ENCODE data around the gene AATF.

The AATF gene

DNA sequence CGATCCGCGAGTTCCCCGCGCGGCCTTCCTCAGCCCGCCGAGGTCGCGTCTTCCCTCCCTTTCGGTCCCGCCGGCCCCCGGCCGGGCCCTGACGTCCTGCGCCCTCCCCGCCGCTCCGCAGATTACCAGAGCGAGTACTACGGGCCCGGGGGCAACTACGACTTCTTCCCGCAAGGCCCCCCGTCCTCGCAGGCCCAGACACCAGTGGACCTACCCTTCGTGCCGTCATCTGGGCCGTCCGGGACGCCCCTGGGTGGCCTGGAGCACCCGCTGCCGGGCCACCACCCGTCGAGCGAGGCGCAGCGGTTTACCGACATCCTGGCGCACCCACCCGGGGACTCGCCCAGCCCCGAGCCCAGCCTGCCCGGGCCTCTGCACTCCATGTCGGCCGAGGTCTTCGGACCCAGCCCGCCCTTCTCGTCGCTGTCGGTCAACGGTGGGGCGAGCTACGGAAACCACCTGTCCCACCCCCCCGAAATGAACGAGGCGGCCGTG lies 6.1 kb upstream of the AATF start:
- Histone ChIP-seq H3K9me3 (ENCODE audit: low read length) (no peaks in the 10 kb centered on the region), H3K4me1 (ENCODE audit: insufficient read depth, low read length, severe bottlenecking) (peaks cover 2% of the 10 kb centered on the region), H3K9me2 (ENCODE audit: low read depth, low read length) (no peaks in the 10 kb centered on the region), H3F3A (ENCODE audit: insufficient read depth, low read length) (no peaks in the 10 kb centered on the region), H3K36me3 (ENCODE audit: insufficient read depth, low read length) (no peaks in the 10 kb centered on the region), H4K20me1 (ENCODE audit: insufficient read depth, low read length) (no peaks in the 10 kb centered on the region), H3K9ac (ENCODE audit: low read length) (no peak overlapping the region), H3K27me3 (ENCODE audit: insufficient read depth, low read length) (no peaks in the 10 kb centered on the region; the same call in 1 of the 2 replicates), H2AFZ (ENCODE audit: low read length) (no peak overlapping the region), H3K4me3 (ENCODE audit: low read depth, low read length, poor library complexity, severe bottlenecking) (no peak overlapping the region), H3K4me2 (ENCODE audit: low read length) (no peak overlapping the region), H3K27ac (ENCODE audit: low read depth, low read length, poor library complexity, severe bottlenecking) (no peak overlapping the region), H3K79me2 (ENCODE audit: insufficient read depth, low read length) (no peaks in the 10 kb centered on the region)
- no peak for TF ChIP-seq EZH2 (IDR thresholded peaks at IDR 0.05; ENCODE audit: borderline replicate concordance, low read length)
- TF ChIP-seq, protein P1, sequence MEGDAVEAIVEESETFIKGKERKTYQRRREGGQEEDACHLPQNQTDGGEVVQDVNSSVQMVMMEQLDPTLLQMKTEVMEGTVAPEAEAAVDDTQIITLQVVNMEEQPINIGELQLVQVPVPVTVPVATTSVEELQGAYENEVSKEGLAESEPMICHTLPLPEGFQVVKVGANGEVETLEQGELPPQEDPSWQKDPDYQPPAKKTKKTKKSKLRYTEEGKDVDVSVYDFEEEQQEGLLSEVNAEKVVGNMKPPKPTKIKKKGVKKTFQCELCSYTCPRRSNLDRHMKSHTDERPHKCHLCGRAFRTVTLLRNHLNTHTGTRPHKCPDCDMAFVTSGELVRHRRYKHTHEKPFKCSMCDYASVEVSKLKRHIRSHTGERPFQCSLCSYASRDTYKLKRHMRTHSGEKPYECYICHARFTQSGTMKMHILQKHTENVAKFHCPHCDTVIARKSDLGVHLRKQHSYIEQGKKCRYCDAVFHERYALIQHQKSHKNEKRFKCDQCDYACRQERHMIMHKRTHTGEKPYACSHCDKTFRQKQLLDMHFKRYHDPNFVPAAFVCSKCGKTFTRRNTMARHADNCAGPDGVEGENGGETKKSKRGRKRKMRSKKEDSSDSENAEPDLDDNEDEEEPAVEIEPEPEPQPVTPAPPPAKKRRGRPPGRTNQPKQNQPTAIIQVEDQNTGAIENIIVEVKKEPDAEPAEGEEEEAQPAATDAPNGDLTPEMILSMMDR (IDR thresholded peaks at IDR 0.05; ENCODE audit: low read length): no peak

DNA sequence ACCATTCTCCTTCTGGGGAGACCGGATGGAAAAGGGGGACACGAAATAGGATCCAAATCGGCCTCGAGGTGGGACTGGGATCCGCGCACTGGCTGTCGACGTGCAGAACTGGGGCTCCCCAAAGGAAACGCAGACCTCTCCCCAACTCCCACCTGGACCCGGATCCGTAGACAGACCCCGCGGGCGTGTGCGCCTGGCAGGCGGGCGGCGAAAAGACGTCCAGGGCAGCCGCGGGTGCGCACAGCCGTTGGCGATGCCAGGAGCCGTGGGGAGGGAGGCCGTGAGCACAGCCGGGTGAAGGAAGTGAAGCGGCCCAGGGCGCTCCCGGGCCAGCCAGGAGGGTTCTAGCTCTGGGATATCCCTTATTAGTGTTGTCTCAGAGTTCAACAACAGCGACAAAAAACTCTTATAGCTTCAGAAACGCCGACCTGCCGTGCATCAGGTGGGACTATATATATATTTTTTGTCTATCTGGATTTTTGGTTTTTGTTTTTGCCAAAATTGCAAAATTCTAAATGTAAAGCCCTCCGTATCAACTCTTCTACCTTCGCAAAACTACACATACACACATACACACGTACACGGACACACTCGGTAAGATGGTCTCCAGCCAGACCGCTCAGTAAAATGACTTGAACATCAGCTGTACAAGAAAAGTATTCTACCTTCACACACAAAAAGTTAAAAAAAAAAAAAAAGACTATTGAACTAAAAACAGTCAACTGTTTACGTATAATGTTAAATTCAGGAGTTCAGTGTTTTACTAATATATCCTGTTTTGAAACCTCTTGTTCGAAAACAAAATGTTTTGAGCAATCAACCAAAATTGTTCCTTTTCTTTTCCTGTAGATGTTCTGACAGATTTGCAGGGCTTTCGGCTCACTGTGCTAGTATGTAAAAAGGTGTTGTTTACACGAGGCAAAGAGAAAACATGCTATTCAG lies 5.2 kb upstream of the AATF start:
- Histone ChIP-seq H3K79me2 (ENCODE audit: insufficient read depth, low read length) (no peaks in the 10 kb centered on the region), H3F3A (ENCODE audit: insufficient read depth, low read length) (no peaks in the 10 kb centered on the region), H3K4me1 (ENCODE audit: insufficient read depth, low read length, severe bottlenecking) (peaks cover 10% of the 10 kb centered on the region), H3K4me3 (ENCODE audit: low read depth, low read length, poor library complexity, severe bottlenecking) (no peak overlapping the region), H3K9me2 (ENCODE audit: low read depth, low read length) (no peaks in the 10 kb centered on the region), H3K4me2 (ENCODE audit: low read length) (no peak overlapping the region), H3K9me3 (ENCODE audit: low read length) (no peaks in the 10 kb centered on the region), H3K27me3 (ENCODE audit: insufficient read depth, low read length) (no peaks in the 10 kb centered on the region; the same call in 1 of the 2 replicates), H4K20me1 (ENCODE audit: insufficient read depth, low read length) (no peaks in the 10 kb centered on the region), H2AFZ (ENCODE audit: low read length) (no peak overlapping the region), H3K27ac (ENCODE audit: low read depth, low read length, poor library complexity, severe bottlenecking) (no peak overlapping the region), H3K9ac (ENCODE audit: low read length) (no peak overlapping the region), H3K36me3 (ENCODE audit: insufficient read depth, low read length) (no peaks in the 10 kb centered on the region)
- TF ChIP-seq EZH2 (IDR thresholded peaks at IDR 0.05; ENCODE audit: borderline replicate concordance, low read length): no peak
- TF ChIP-seq, protein P1 (IDR thresholded peaks at IDR 0.05; ENCODE audit: low read length): no peak

DNA sequence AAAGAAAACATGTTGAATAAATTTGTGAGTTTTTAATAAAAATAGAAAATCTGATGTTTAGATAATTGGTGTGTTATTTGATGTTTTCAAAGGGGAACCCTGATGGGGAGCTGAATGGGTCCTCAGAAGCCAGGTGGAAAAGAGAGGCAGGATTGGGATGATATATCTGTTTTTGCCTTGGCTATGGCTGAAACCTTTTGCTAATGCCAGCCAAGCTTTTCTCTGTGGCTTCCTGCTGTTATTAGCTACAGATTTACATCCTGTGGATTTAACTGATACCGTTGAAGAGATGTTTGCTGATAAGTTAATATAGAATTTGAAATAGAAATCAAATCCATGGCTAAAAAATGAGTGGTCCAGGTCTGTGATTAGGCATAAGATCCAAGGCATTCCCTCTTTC lies 4.2 kb upstream of the AATF start:
- H3K4me1 ChIP-seq (ENCODE audit: insufficient read depth, low read length, severe bottlenecking): peaks cover 10% of the 10 kb centered on the region
- H3K9me3 ChIP-seq (ENCODE audit: low read length): no peaks in the 10 kb centered on the region
- H3K4me3 ChIP-seq (ENCODE audit: low read depth, low read length, poor library complexity, severe bottlenecking): no peak overlapping the region
- H3F3A ChIP-seq (ENCODE audit: insufficient read depth, low read length): no peaks in the 10 kb centered on the region
- H3K27me3 ChIP-seq (ENCODE audit: insufficient read depth, low read length): no peaks in the 10 kb centered on the region; the same call in 1 of the 2 replicates
- H3K9ac ChIP-seq (ENCODE audit: low read length): no peak overlapping the region
- no peak overlapping the region for H2AFZ ChIP-seq (ENCODE audit: low read length)
- H3K36me3 ChIP-seq (ENCODE audit: insufficient read depth, low read length): no peaks in the 10 kb centered on the region
- no peak for TF ChIP-seq EZH2 (IDR thresholded peaks at IDR 0.05; ENCODE audit: borderline replicate concordance, low read length)
- H3K79me2 ChIP-seq (ENCODE audit: insufficient read depth, low read length): peaks cover 4% of the 10 kb centered on the region
- H3K27ac ChIP-seq (ENCODE audit: low read depth, low read length, poor library complexity, severe bottlenecking): no peak overlapping the region
- no peaks in the 10 kb centered on the region for H4K20me1 ChIP-seq (ENCODE audit: insufficient read depth, low read length)
- H3K9me2 ChIP-seq (ENCODE audit: low read depth, low read length): no peaks in the 10 kb centered on the region
- no peak overlapping the region for H3K4me2 ChIP-seq (ENCODE audit: low read length)
